HG03432 (cell line): ENCODE data around the gene PCSK5.
"Not testable (repeated sequence)": the region's sequence is repeated elsewhere in the genome, so short reads cannot be mapped to it uniquely, and the experiment has no call there.

Experiments used
- ATAC-seq: cut with Tn5 transposase; IDR thresholded peaks from one replicate; pipeline ENCODE4 v1.9.1; 2021; ENCODE audit warnings: mild to moderate bottlenecking, moderate library complexity; ENCODE audit not compliant: unreplicated experiment

The PCSK5 gene

DNA sequence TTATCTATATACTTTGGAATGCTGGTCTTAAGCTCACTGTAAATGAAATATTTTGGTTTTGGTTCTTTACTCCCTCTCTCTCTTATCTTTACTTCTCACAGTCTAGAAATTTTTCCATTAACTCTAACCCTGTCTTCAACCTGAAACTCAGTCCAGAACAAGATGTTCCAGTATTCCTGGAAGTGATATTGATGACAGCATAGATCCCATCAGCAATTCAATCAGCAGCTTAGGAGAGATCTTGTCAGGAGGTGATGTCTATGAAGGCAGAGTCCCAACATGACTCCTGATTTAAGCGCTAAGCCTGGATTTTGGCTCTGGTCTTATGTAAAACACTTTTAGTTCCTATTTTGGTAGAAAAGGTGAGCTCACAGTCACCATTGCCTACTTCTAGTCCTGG lies 451.1 kb downstream of the PCSK5 start:
- ATAC-seq = no peak

DNA sequence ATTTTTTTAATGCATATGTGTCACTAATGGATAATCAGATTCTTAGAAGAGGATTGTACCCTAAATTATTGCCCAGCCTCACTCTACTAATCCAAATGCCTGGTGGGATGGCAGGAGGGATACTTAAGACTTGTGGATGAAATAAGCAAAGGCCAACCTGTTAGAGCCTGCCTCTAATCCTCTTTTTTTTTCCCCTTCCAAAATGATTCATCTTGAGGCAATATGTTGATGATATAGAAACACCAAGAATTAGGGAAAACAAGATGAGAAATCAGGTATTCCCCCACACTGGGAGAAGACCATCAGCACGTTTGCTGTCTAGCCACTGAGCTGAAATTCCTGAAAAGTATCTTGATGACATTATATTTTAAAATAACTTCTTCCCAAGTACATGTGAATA lies 451.7 kb downstream of the PCSK5 start:
- no peak for ATAC-seq

DNA sequence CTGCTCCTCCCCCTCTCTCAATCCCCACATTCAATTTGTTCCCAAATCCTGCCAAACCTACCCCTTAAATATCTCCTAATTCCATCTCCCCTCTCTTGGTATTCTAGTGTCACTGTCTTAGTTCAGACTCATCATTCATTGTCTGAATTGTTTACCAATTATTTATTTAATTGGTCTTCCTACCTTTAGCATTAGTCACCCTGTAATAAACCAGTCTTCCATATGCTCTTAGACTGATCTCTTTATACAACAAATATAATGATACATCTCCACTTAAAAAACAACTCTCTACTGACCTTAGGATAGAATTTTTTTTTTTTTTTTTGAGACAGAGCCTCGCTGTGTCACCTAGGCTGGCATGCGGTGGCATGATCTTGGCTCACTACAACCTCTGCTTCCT lies 452.4 kb downstream of the PCSK5 start:
- no peak for ATAC-seq

- no peak for ATAC-seq
Observed at GRCh38 chr9:76349865-76350264, 459.4 kb downstream of the PCSK5 start.

DNA sequence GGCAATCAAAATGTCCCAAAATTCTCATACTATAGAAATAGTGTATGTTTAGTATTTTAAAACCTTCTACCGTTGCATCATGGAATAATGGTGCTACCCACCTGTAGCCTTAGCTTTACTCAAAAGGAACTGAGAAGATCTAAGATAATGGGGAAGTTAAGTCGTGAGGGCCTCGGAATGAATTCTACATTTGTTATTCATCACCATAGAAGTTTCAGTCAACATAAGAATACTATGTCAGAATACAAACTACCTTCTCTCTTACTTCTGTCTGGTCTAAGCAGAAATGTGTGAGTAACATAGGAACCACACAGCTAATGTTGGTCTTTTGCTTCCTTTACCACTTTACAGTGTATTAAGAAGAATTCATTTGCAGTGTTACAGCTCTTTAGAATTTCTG lies 460.5 kb downstream of the PCSK5 start:
- ATAC-seq = no peak

GRCh38 chr9:76352026-76352620 lies 461.6 kb downstream of the PCSK5 start:
- no peak for ATAC-seq

DNA sequence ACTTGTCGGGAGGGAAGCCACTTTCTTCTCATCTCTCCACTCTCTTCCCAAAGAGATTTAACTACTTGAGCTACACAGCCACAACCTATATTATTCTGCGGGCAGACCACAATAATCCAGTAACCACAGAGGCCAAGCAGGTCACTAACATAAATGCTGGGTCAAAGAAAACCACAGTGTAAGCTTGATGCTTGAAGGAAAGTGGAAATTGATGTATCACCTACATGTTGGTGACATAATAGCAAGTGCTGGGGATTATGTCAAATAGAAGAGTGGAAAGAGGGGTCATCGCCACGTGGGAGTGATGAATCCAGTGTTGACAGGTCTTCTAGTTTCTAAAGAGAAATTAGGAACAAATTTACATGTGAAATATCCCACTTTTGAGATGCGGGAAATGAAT lies 462.8 kb downstream of the PCSK5 start:
- no peak for ATAC-seq

DNA sequence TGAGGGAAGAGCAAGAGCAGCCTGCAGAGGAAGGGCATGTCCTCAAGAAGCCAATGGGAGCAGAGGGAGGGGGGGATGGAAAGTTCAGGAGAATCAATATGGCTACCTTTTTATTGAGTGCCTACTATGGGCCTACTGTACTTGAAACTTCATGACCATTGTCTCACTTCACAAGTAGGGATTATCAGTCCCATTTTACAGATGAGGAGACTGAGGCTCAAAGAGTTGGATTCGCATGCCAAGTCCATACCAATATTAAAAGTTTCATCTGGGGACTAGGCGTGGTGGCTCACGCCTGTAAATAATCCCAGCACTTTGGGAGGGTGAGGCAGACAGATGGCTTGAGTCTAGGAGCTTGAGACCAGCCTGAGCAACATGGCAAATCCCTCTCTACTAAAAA lies 463.7 kb downstream of the PCSK5 start:
- ATAC-seq = no peak

- no peak for ATAC-seq
Observed at GRCh38 chr9:76355886-76356285, 465.4 kb downstream of the PCSK5 start.

GRCh38 chr9:76357555-76357954 lies 467.1 kb downstream of the PCSK5 start:
- ATAC-seq = no peak

DNA sequence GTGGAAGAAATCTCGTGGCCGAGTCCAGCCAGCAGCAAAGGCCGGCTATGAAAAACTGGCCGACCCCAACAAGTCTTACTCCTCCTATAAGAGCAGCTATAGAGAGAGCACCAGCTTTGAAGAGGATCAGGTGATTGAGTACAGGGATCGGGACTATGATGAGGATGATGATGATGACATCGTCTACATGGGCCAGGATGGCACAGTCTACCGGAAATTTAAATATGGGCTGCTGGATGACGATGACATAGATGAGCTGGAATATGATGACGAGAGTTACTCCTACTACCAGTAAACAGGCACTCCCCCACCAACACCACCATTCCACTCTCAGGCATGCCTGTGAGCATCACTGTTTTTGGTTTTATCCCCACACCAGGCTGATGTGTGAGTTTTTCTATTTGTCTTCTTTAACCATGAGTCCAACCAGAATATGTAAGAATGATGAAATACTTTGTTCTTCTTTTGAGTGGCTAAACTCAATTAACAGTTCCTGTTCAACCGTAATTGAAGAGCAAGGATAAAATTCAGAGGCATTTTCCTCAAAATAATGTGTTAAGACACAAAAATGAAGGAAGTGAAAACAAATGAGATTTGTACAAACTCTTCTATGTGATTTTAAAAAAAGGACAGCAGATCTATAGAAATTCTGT lies 468.3 kb downstream of the PCSK5 start:
- ATAC-seq = no peak

GRCh38 chr9:76359365-76359764 lies 468.9 kb downstream of the PCSK5 start:
- no peak for ATAC-seq

DNA sequence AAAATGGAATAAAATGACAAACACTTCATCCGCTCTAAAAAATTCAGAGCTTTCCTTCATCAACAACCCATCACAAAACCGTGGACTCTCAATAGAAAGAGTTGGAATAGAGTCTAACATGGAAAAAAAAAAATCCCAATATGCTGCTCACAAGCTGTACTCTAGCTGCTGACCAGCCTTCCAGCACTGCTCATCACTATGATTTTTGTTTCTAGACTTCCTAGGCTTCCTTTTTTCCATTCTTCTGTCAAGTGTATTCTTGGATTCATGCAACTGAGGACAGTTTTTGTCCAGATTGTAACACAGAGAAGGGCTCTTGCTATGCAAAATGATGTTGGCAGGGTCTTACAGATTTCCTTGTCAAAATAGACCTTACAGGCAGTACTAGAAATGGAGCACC lies 469.3 kb downstream of the PCSK5 start:
- no peak for ATAC-seq

- ATAC-seq = not testable (repeated sequence)
Observed at GRCh38 chr9:76362332-76363031, 472.0 kb downstream of the PCSK5 start.

- no peak for ATAC-seq
Observed at GRCh38 chr9:76363032-76363395, 472.5 kb downstream of the PCSK5 start.

DNA sequence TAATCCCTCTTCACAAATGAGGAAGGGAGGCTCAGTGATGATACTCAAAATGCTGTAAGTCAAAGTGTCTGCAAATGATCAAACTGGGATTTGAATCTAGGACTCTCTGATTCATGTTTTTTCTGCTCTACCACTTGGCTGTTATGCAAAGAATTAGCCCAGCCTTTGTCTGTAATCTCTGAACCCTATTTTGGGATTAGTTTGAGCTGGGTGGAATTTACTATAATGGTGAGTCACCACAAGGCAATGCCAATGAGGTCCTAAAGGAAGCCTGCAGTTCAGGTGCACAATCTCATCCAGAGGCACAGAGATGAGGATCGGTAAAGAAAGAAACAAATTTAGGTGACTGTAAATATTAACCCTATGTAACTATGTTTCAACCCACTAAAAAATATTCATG lies 474.6 kb downstream of the PCSK5 start:
- ATAC-seq = no peak

DNA sequence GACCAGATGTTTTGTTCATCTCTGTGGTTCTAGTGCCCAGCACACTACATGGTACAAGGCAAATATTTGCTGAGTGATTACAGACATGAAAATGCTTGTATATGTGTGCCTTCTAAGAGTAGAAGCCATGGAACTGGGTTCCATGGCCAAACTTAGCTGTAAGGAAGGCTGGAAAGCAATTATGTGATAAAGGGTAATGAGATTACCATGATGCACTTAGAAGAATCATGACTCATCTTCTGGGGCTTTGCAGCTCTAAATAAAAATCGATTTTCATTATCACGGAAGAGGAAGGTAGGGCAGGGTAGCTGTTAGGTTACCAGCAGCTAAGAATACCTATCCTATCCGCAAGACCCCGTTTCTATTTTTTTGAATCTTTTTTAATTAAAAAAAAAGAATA lies 475.8 kb downstream of the PCSK5 start:
- ATAC-seq = no peak

GRCh38 chr9:76369583-76369982 lies 479.1 kb downstream of the PCSK5 start:
- ATAC-seq = peak; percentile 74

DNA sequence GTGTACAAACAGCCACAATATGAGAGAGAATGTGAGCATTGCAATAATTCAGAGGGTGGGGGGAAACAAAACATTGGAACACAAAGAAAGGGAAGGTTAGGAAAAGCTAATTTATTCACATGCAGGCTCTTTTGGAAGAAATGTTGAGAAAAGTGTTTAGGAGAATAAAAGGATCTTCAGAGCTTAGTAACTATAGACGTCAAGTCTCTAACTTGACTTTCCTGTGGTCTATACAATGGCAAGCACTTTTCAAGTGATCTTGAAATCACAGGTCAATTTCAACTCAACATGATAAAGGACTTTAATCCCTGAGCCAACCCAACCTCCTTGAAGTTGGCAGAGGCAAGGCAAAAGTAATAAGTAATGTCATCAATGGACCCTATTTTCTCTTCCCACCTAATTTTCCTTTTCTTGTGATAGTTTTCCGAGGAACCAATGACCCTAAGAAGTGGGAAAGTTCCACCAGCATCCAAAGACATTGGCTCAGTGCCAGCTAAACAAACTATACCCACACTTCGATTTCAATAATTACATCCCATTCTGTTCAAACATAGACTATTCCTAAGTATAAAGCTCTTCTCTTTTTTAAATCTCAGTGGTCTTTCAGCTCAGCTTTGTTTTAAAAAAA lies 480.0 kb downstream of the PCSK5 start:
- no peak for ATAC-seq

DNA sequence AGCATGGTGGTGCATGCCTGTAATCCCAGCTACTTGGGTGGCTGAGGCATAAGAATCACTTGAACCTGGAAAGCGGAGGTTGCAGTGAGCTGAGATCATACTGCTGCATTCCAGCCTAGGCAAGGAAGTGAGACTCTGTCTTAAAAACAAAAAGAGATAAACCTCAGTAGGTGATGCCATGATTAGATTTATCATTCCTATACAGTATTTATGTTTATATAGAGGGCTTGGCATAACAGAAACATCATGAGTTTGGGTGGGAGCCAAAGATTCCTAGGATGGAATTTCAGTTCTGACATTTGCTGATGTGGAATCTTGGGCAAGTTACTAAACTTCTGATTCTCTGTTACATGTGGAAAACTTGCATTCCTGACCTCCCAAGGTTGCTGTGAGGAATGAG lies 481.4 kb downstream of the PCSK5 start:
- ATAC-seq = no peak

GRCh38 chr9:76372336-76372735 lies 481.9 kb downstream of the PCSK5 start:
- no peak for ATAC-seq

DNA sequence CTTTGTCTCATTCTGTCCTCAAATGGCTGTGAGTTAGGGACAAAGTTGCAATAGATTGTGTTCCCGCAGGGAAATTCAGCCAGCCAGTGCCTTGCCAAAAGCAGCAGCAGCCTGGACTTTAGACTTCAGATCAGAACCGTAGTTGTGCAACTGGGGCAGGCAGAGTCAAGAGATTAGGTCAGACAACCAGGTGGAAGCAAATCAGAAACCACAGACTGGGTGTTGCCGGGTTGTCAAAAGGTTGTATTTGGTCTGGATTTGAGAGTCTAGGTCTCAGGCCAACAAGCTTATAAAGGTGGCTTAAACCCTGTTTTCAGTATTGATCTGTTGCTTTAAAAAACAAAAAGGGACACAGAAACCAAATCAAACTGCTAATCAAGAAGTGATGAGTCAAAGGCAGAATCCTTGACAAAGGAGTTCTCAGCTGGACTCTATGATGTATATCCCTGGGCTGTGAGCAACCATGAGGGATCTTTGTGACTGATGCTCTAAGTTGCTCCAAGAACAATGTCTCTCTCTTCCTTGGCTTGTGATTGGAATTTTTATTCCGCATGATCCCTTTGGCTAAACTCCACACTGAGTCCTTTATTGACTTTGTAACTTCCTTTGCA lies 482.8 kb downstream of the PCSK5 start:
- ATAC-seq = peak; percentile 38
